GM19099 (cell line): ENCODE data around the gene KRT36.

Experiments
- POLR2A ChIP-seq: IDR thresholded peaks from 3 replicates; pipeline ENCODE4 v1.6.1; 2011; ENCODE audit warnings: low read depth; ENCODE audit not compliant: insufficient read length; ENCODE audit errors: extremely low read depth

KRT36 gene

GRCh38 chr17:41489531-41489930 is at the start of gene KRT36:
Gene KRT36 (minus strand): TSS chr17:41489910. CDS start chr17:41489864, 46 bp downstream.
- no peak for TF ChIP-seq POLR2A

- TF ChIP-seq POLR2A, result no peak
These were observed 49.4 kb upstream of the KRT36 start for GRCh38 chr17:41539071-41539492.

- TF ChIP-seq POLR2A, result no peak
These were observed 48.9 kb upstream of the KRT36 start for GRCh38 chr17:41538565-41538991.

DNA sequence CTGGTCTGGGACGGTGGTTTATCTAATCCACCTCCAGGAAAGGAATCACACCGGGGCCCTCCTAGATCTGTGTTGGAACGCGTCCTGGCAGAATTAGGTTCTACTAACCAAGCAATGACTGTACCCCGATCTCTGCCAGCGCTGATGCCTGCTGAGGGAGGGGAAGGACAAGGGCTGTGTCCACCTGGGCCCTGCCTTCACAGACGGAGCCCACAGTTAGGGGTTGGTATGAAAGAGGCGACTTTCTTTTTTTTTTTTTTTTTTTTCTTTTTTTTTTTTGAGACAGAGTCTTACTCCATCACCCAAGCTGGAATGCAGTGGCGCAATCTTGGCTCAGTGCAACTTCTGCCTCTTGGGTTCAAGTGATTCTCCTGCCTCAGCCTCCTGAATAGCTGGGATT is 48.3 kb upstream of the KRT36 start:
- no peak for TF ChIP-seq POLR2A

GRCh38 chr17:41537614-41537954 is 47.9 kb upstream of the KRT36 start:
- TF ChIP-seq POLR2A, result no peak

- TF ChIP-seq POLR2A, result no peak
These were observed 47.3 kb upstream of the KRT36 start for GRCh38 chr17:41536741-41537613.

GRCh38 chr17:41535764-41536481 is 46.2 kb upstream of the KRT36 start:
- TF ChIP-seq POLR2A, result no peak

GRCh38 chr17:41534899-41535546 is 45.3 kb upstream of the KRT36 start:
- no peak for TF ChIP-seq POLR2A

- TF ChIP-seq POLR2A, result no peak
These were observed 43.9 kb upstream of the KRT36 start for GRCh38 chr17:41533613-41534012.

GRCh38 chr17:41532947-41533570 is 43.3 kb upstream of the KRT36 start:
- no peak for TF ChIP-seq POLR2A

- no peak for TF ChIP-seq POLR2A
These were observed 42.3 kb upstream of the KRT36 start for GRCh38 chr17:41531993-41532392.

DNA sequence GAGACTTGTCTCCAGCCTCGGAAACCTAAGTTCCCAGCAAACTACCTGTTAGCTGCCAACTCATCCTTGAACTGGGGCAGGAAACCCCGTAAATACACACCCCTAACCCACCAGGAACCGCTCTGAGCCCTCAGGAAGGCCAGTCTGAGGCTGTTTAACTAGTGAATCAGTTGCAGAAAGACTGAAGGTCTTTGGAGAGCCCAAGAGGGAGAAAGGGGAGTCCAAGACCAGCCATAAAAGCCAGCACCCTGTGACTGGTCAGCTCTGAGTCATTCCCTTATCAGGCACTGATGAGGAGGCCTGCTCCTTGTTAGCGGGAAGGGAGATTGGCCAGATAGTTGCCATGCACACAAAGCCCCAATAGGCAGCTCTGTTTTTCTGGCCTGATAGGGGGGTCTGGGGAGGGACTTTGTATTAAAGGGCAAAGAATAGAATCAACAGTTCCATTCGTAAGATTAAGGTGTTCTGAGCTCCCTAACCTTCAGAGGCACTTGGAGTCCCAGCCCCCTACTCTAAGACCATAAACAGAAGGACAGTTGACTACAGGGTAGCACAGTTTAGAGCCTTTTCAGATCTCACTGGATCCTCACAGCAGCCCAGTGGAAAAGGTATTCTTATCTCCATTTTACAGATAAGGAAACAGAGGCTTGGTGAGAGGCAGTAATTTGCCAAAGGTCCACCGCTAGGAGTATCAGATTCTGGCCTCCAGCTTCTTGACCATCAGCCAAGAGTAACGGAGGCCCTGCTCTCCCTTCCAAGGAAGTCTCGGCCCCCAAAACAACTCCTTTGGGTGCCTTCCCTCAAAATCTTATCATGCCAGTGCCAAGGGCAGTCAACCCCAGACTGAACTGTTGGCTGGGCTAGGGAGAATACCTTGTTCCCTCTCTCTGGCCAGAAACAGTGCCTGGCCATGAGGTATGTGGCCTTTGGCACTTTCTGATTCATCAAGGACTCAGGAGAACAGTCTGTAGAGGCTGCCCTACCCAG is 40.6 kb upstream of the KRT36 start:
- TF ChIP-seq POLR2A, result no peak

GRCh38 chr17:41529491-41529915 is 39.8 kb upstream of the KRT36 start:
- TF ChIP-seq POLR2A, result no peak

- TF ChIP-seq POLR2A, result no peak
These were observed 39.2 kb upstream of the KRT36 start for GRCh38 chr17:41528959-41529353.
